Keratinocyte (primary cell): ENCODE data around the gene LYPD5.

Source experiments
- EZH2 ChIP-seq: IDR thresholded peaks from one replicate; pipeline ENCODE4 v1.6.1; 2012; ENCODE audit warnings: inconsistent platforms, mild to moderate bottlenecking, low read length, moderate library complexity
- TF ChIP-seq, protein P1 (sequence below), 3 experiments: IDR thresholded peaks in 1 of 3; conservative IDR thresholded peaks in 1 of 3; optimal IDR thresholded peaks in 1 of 3; 2 replicates in 2 of 3; 3 replicates in 1 of 3; pipeline versions ENCODE3 to v1.5.1; 2011; ENCODE audit warnings: low read length in 3 of 3, mild to moderate bottlenecking in 3 of 3, moderate library complexity in 2 of 3, control low read depth in 1 of 3, inconsistent platforms in 1 of 3; ENCODE audit not compliant: insufficient read depth in 2 of 3; ENCODE audit errors: extremely low read depth in 1 of 3

DNA sequence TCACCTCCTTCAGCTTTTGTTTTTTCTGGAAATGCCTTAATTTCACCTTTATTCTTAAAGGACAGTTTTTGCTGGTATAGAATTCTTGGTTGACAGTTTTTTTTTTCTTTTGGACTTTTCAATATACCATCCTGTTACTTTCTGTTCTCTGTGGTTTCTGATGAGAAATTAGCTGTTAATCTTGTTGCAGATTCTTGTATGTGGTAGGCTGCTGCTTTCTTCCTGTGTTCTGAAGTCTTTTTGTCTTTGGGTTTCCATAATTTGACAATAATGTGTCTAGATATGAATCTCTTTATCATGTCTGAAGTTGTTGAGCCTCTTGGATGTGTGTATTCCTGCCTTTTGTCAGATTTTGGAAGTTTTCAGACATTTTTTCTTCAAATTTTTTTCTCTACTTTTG, 36.9 kb upstream of the LYPD5 start:
- no peak for TF ChIP-seq EZH2
- TF ChIP-seq, protein P1, sequence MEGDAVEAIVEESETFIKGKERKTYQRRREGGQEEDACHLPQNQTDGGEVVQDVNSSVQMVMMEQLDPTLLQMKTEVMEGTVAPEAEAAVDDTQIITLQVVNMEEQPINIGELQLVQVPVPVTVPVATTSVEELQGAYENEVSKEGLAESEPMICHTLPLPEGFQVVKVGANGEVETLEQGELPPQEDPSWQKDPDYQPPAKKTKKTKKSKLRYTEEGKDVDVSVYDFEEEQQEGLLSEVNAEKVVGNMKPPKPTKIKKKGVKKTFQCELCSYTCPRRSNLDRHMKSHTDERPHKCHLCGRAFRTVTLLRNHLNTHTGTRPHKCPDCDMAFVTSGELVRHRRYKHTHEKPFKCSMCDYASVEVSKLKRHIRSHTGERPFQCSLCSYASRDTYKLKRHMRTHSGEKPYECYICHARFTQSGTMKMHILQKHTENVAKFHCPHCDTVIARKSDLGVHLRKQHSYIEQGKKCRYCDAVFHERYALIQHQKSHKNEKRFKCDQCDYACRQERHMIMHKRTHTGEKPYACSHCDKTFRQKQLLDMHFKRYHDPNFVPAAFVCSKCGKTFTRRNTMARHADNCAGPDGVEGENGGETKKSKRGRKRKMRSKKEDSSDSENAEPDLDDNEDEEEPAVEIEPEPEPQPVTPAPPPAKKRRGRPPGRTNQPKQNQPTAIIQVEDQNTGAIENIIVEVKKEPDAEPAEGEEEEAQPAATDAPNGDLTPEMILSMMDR (optimal IDR thresholded peaks at IDR 0.05 in 1 of 3, IDR thresholded peaks at IDR 0.05 in 1 of 3, conservative IDR thresholded peaks at IDR 0.05 in 1 of 3; ENCODE audit: extremely low read depth in 1 of 3, insufficient read depth in 2 of 3, low read length in 3 of 3) = no peak
